ENCODE measurements around the gene ISL2.

Gene ISL2

GRCh38 chr15:76328958-76329357, 7.6 kb upstream of the ISL2 start:
- Histone ChIP-seq H3K27ac (ENCODE audit: low read depth, low read length) (no peak overlapping the region), H3K9me3 (ENCODE audit: low read length) (no peaks in the 10 kb centered on the region), H3K4me1 (ENCODE audit: insufficient read depth, low read length) (no peaks in the 10 kb centered on the region), H3K36me3 (ENCODE audit: insufficient read depth, low read length) (no peaks in the 10 kb centered on the region), H3K9ac (ENCODE audit: low read length) (no peak overlapping the region), H3K27me3 (ENCODE audit: control insufficient read depth in 1 of 2, insufficient read depth in 2 of 2, low read length in 2 of 2) (peaks cover 0 to 2% of the 10 kb centered on the region in 2 donors), H3K4me3 (ENCODE audit: low read depth in 1 of 2, low read length in 2 of 2) (no peak overlapping the region)

DNA sequence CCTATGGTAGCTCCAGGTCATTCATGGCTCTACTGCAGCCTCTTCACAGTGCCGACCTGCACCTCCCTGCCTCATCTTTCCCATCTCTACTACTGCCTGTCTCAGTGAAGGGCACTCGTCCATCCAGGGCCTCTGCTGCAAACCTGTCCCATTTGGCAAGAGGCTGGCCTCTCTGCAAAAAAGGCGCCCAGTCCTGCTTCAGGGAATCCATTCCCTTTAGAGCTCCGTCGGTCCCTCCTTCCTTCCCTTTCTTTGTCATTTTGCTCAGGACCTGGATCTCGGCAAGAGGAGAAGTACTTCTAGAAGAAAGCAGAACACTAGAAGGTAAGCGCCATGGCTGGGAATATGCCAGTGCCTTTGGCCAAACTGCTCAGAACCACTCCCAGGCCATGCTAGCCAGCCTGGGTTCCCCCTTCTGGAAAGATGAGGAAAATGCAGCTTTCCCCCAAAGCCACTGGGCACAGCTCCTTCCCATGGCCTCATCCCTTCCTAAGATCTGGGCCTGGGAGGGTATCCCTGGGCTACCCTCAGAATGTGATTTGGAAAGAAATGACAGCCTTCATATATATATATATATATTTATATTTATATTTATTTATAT, 6.4 kb upstream of the ISL2 start:
- no peak overlapping the region for H3K4me3 ChIP-seq (ENCODE audit: low read depth in 1 of 2, low read length in 2 of 2)
- peaks cover under 1% of the 10 kb centered on the region for H3K4me1 ChIP-seq (ENCODE audit: insufficient read depth, low read length)
- H3K9me3 ChIP-seq (ENCODE audit: low read length): no peaks in the 10 kb centered on the region
- no peak overlapping the region for H3K27ac ChIP-seq (ENCODE audit: low read depth, low read length)
- H3K36me3 ChIP-seq (ENCODE audit: insufficient read depth, low read length): no peaks in the 10 kb centered on the region
- no peak overlapping the region for H3K9ac ChIP-seq (ENCODE audit: low read length)
- H3K27me3 ChIP-seq (ENCODE audit: control insufficient read depth in 1 of 2, insufficient read depth in 2 of 2, low read length in 2 of 2): peaks cover 11 to 12% of the 10 kb centered on the region in 2 donors

- H3K9me3 ChIP-seq (ENCODE audit: low read length): no peaks in the 10 kb centered on the region
- no peak overlapping the region for H3K4me3 ChIP-seq (ENCODE audit: low read depth in 1 of 2, low read length in 2 of 2)
- H3K27ac ChIP-seq (ENCODE audit: low read depth, low read length): no peak overlapping the region
- H3K36me3 ChIP-seq (ENCODE audit: insufficient read depth, low read length): no peaks in the 10 kb centered on the region
- H3K9ac ChIP-seq (ENCODE audit: low read length): no peak overlapping the region
- H3K27me3 ChIP-seq (ENCODE audit: control insufficient read depth in 1 of 2, insufficient read depth in 2 of 2, low read length in 2 of 2): peaks cover 26 to 38% of the 10 kb centered on the region in 2 donors
- peaks cover 21% of the 10 kb centered on the region for H3K4me1 ChIP-seq (ENCODE audit: insufficient read depth, low read length)
These were observed 3.8 kb upstream of the ISL2 start for GRCh38 chr15:76332796-76333195.

DNA sequence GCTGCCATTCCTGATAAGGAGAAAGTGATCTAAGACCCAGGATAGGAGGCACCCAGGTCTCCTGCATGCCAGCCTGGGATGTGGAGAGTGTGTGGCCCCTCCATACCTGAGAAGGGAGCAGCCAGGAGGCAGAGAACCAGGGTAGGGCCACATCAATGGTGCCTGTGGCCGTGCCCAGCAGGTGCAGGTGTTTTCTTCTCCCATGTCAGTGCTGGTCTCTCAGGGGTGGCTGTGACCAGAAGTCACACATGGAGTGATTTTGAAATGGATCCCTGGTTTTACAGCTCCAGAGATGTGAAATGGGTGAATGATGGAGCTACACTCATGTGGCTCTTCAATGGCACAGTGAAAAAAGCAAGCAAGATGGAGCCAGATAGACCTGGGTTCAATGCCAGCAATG, 3.3 kb upstream of the ISL2 start:
- H3K9me3 ChIP-seq (ENCODE audit: low read length): no peaks in the 10 kb centered on the region
- peaks cover 26 to 42% of the 10 kb centered on the region in 2 donors for H3K27me3 ChIP-seq (ENCODE audit: control insufficient read depth in 1 of 2, insufficient read depth in 2 of 2, low read length in 2 of 2)
- H3K9ac ChIP-seq (ENCODE audit: low read length): no peak overlapping the region
- H3K27ac ChIP-seq (ENCODE audit: low read depth, low read length): no peak overlapping the region
- H3K4me3 ChIP-seq (ENCODE audit: low read depth in 1 of 2, low read length in 2 of 2): no peak overlapping the region
- peaks cover 21% of the 10 kb centered on the region for H3K4me1 ChIP-seq (ENCODE audit: insufficient read depth, low read length)
- H3K36me3 ChIP-seq (ENCODE audit: insufficient read depth, low read length): no peaks in the 10 kb centered on the region

GRCh38 chr15:76333720-76334437, 2.7 kb upstream of the ISL2 start:
- H3K9ac ChIP-seq (ENCODE audit: low read length): no peak overlapping the region
- no peak overlapping the region for H3K4me3 ChIP-seq (ENCODE audit: low read depth in 1 of 2, low read length in 2 of 2)
- H3K36me3 ChIP-seq (ENCODE audit: insufficient read depth, low read length): no peaks in the 10 kb centered on the region
- H3K27me3 ChIP-seq (ENCODE audit: control insufficient read depth in 1 of 2, insufficient read depth in 2 of 2, low read length in 2 of 2): peaks cover 31 to 45% of the 10 kb centered on the region in 2 donors
- no peak overlapping the region for H3K27ac ChIP-seq (ENCODE audit: low read depth, low read length)
- no peaks in the 10 kb centered on the region for H3K9me3 ChIP-seq (ENCODE audit: low read length)
- peaks cover 21% of the 10 kb centered on the region for H3K4me1 ChIP-seq (ENCODE audit: insufficient read depth, low read length)

- Histone ChIP-seq H3K27ac (ENCODE audit: low read depth, low read length) (no peak overlapping the region), H3K9me3 (ENCODE audit: low read length) (no peaks in the 10 kb centered on the region), H3K4me3 (ENCODE audit: low read depth in 1 of 2, low read length in 2 of 2) (no peak overlapping the region), H3K36me3 (ENCODE audit: insufficient read depth, low read length) (no peaks in the 10 kb centered on the region), H3K27me3 (ENCODE audit: control insufficient read depth in 1 of 2, insufficient read depth in 2 of 2, low read length in 2 of 2) (peaks cover 39 to 53% of the 10 kb centered on the region in 2 donors), H3K9ac (ENCODE audit: low read length) (no peak overlapping the region), H3K4me1 (ENCODE audit: insufficient read depth, low read length) (peaks cover 21% of the 10 kb centered on the region)
These were observed 1.9 kb upstream of the ISL2 start for GRCh38 chr15:76334438-76335306.

DNA sequence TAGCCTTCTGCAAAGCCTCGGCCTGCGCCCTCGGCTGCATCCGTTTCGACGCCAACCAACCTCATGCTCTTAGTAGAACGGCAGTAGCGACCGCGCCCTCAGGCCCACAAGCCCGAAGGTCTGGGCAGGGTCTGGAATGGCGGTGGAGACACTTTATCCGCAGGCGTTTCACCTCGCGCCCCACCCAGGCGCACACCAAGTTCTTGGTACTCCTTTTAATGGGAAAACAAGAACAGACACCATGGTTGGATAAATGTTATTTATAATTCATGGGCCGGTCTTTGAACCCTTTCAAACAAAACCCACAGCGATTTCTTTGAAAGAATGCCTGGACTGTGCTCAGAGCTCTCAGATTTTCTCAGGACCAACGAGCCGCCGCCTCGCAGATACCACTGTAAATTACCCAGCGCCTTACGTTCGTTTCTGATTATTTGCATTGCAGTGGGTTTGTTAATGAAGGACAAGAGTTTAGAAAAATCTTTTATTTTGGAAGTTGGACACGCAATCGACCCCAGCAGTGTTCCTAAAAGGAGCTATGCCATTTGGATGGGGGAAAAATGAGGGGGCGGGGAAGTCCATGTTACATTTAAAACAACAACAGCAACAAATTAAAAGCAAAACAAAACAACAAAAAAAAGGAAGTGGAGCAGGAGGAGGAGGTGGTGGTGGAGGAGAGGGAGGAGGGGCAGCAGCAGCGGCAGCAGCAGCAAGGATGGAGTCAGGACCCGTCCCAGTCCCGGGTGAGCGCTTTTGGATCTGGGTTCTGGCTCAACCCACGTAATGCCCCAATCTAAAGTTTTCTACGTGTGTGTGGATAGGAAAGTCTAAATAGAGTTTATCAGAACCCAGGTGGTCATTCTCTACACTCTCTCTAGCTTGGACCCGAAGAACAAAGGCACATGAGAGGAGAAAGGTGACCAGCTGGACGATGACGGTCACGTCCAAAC, 993 bp upstream of the ISL2 start:
- Histone ChIP-seq H3K27ac (ENCODE audit: low read depth, low read length) (no peak overlapping the region), H3K27me3 (ENCODE audit: control insufficient read depth in 1 of 2, insufficient read depth in 2 of 2, low read length in 2 of 2) (peaks cover 44 to 62% of the 10 kb centered on the region in 2 donors), H3K4me1 (ENCODE audit: insufficient read depth, low read length) (peaks cover 21% of the 10 kb centered on the region), H3K9ac (ENCODE audit: low read length) (no peak overlapping the region), H3K9me3 (ENCODE audit: low read length) (no peaks in the 10 kb centered on the region), H3K36me3 (ENCODE audit: insufficient read depth, low read length) (no peaks in the 10 kb centered on the region), H3K4me3 (ENCODE audit: low read depth in 1 of 2, low read length in 2 of 2) (peak overlapping the region in 1 of 2 donors; percentile 45)

GRCh38 chr15:76337059-76337695, 604 bp downstream of the ISL2 start:
- H3K9me3 ChIP-seq (ENCODE audit: low read length): no peaks in the 10 kb centered on the region
- H3K9ac ChIP-seq (ENCODE audit: low read length): peak overlapping the region; percentile 20
- H3K4me1 ChIP-seq (ENCODE audit: insufficient read depth, low read length): peaks cover 21% of the 10 kb centered on the region
- H3K4me3 ChIP-seq (ENCODE audit: low read depth in 1 of 2, low read length in 2 of 2): peak overlapping the region; percentile 57 to 65
- H3K27ac ChIP-seq (ENCODE audit: low read depth, low read length): peak overlapping the region; percentile 3
- H3K27me3 ChIP-seq (ENCODE audit: control insufficient read depth in 1 of 2, insufficient read depth in 2 of 2, low read length in 2 of 2): peaks cover 48 to 71% of the 10 kb centered on the region in 2 donors
- no peaks in the 10 kb centered on the region for H3K36me3 ChIP-seq (ENCODE audit: insufficient read depth, low read length)

DNA sequence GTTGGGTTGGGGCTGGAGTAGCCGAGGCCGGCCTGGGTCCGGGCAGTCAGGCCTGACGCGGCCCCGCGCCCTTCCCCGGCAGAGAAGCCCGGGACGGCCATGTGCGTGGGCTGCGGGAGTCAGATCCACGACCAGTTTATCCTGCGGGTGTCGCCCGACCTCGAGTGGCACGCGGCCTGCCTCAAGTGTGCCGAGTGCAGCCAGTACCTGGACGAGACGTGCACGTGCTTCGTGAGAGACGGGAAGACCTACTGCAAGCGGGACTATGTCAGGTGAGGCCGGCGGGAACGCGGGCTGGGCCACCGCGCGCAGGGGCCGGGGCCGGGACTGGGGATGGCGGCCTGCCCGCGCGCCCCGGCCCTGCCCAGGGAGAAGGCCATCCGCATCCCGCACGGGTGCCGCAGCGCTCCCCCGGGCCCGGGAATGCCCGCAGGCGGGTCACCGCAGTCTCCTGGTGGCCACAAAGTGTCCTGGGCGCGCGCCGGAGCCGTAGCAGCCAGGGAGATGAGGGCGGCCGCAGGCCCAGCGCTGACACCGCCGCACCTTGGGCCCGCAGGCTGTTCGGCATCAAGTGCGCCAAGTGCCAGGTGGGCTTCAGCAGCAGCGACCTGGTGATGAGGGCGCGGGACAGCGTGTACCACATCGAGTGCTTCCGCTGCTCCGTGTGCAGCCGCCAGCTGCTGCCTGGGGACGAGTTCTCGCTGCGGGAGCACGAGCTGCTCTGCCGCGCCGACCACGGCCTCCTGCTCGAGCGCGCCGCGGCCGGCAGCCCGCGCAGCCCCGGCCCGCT, 1.3 kb downstream of the ISL2 start:
- H3K36me3 ChIP-seq (ENCODE audit: insufficient read depth, low read length): no peaks in the 10 kb centered on the region
- H3K27me3 ChIP-seq (ENCODE audit: control insufficient read depth in 1 of 2, insufficient read depth in 2 of 2, low read length in 2 of 2): peaks cover 48 to 78% of the 10 kb centered on the region in 2 donors
- H3K9me3 ChIP-seq (ENCODE audit: low read length): no peaks in the 10 kb centered on the region
- H3K4me3 ChIP-seq (ENCODE audit: low read depth in 1 of 2, low read length in 2 of 2): peak overlapping the region; percentile 57 to 65
- peaks cover 21% of the 10 kb centered on the region for H3K4me1 ChIP-seq (ENCODE audit: insufficient read depth, low read length)
- H3K9ac ChIP-seq (ENCODE audit: low read length): no peak overlapping the region
- no peak overlapping the region for H3K27ac ChIP-seq (ENCODE audit: low read depth, low read length)

Data from muscle layer of colon (tissue), 2 donors.